ENCODE measurements around the gene TRIM29. TPM values are rescaled to one million over a fixed set of nuclear protein-coding genes. Genes with fewer than 3 reads are reported as not detected.

TRIM29 gene
- total RNA-seq, 1 experiment from 2014 or later = not detected

DNA sequence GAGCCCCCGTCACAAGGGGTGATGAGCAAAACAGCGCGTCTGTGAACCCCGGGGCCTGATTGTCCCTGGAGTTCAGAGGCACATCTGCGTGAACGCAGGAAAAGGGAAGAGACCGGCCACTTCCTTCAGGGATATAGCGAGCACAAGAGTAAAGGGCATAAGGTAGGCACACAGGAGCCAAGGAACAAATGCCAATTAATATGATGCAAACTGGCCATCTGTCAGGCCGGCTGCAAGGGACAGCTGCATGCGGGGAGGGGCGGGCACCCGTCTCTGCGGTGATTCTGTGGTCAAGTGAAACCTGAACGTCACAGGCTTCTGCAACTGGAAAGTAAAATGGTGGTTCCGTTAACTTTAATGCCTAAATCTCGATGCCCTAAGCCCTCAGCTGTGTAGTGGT is 64.7 kb downstream of the TRIM29 start:
- no CpG with 5 or more reads among the region's 16 CpGs for WGBS (ENCODE audit: extremely low coverage, insufficient read length, low lambda C conversion rate)
- Histone ChIP-seq H4K5ac (ENCODE audit: insufficient read length, low read depth, low read length) (no peak overlapping the region), H4K91ac (ENCODE audit: insufficient read length, low read depth, low read length) (no peak overlapping the region), H2BK5ac (ENCODE audit: insufficient read length, low read length) (no peak overlapping the region), H3K4ac (ENCODE audit: low read depth, low read length) (no peak overlapping the region), H2AK5ac (ENCODE audit: insufficient read length, low read length) (no peak overlapping the region), H2BK120ac (ENCODE audit: low read depth, low read length, poor library complexity, severe bottlenecking) (no peak overlapping the region), H4K8ac (replicated peaks; ENCODE audit: insufficient read length, low read depth, low read length) (no peak overlapping the region), H2BK20ac (ENCODE audit: low read depth, low read length, poor library complexity, severe bottlenecking) (no peak overlapping the region), H3K79me1 (ENCODE audit: insufficient read depth, low read depth, low read length, poor library complexity, severe bottlenecking) (no peaks in the 10 kb centered on the region), H3K27me3 (ENCODE audit: insufficient read depth, low read length) (no peaks in the 10 kb centered on the region), H2BK12ac (ENCODE audit: insufficient read length, low read depth, low read length) (no peak overlapping the region), H3T11ph (ENCODE audit: low read length) (no peak overlapping the region), H3K4me1 (ENCODE audit: insufficient read depth, low read length) (no peaks in the 10 kb centered on the region), H3K23ac (ENCODE audit: insufficient read length, low read depth, low read length) (no peak overlapping the region), H2AFZ (ENCODE audit: low read length) (no peak overlapping the region), H3K27ac (ENCODE audit: insufficient read length, low read depth, low read length) (no peak overlapping the region), H3K18ac (ENCODE audit: insufficient read length, low read depth, low read length) (no peak overlapping the region), H3K9me3 (ENCODE audit: control insufficient read depth, low read depth, low read length) (no peaks in the 10 kb centered on the region), H3K79me2 (ENCODE audit: insufficient read depth, low read length) (no peaks in the 10 kb centered on the region), H3K9ac (ENCODE audit: extremely low read depth, insufficient read length, low read length) (no peak overlapping the region), H3K23me2 (ENCODE audit: insufficient read length, low read depth, low read length, poor library complexity, severe bottlenecking) (no peaks in the 10 kb centered on the region), H3K56ac (ENCODE audit: insufficient read length, low read depth, low read length) (no peak overlapping the region), H3K14ac (ENCODE audit: insufficient read depth, low read length) (no peak overlapping the region), H4K20me1 (ENCODE audit: control insufficient read depth, insufficient read depth, insufficient read length) (no peaks in the 10 kb centered on the region), H3K4me2 (ENCODE audit: insufficient read depth, insufficient read length, low read length) (no peak overlapping the region), H2BK15ac (ENCODE audit: low read depth, low read length) (no peak overlapping the region)
- Mint-ChIP-seq H3K27me3 (ENCODE audit: low read depth) (peaks cover 10% of the 10 kb centered on the region), H3K4me1 (peaks cover 5 to 9% of the 10 kb centered on the region in 2 experiments; a peak in 3 of 4 replicates), H3K4me3 (no peak overlapping the region), H3K36me3 (ENCODE audit: insufficient read depth in 1 of 3, low read depth in 3 of 3) (no peaks in the 10 kb centered on the region), H3K9me3 (peaks cover 0 to 2% of the 10 kb centered on the region in 2 experiments; a peak in 2 of 5 replicates), H3K27ac (no peak overlapping the region; a peak in 1 of 7 replicates)
- DNase-seq = no peak
- TF ChIP-seq, protein P1, sequence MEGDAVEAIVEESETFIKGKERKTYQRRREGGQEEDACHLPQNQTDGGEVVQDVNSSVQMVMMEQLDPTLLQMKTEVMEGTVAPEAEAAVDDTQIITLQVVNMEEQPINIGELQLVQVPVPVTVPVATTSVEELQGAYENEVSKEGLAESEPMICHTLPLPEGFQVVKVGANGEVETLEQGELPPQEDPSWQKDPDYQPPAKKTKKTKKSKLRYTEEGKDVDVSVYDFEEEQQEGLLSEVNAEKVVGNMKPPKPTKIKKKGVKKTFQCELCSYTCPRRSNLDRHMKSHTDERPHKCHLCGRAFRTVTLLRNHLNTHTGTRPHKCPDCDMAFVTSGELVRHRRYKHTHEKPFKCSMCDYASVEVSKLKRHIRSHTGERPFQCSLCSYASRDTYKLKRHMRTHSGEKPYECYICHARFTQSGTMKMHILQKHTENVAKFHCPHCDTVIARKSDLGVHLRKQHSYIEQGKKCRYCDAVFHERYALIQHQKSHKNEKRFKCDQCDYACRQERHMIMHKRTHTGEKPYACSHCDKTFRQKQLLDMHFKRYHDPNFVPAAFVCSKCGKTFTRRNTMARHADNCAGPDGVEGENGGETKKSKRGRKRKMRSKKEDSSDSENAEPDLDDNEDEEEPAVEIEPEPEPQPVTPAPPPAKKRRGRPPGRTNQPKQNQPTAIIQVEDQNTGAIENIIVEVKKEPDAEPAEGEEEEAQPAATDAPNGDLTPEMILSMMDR (conservative IDR thresholded peaks at IDR 0.05) = no peak

Data from H9 (cell line).